ENCODE data around the gene RIPK1. TPM values are rescaled to one million over a fixed set of nuclear protein-coding genes. Genes with fewer than 3 reads are reported as not detected.

Gene RIPK1
- total and polyA plus RNA-seq, 2 of the 8 experiments (the other 6 are each of a cell fraction or from before 2014, with no cell fraction given): 5.9 to 22.9 TPM

- TF ChIP-seq CHD7 (IDR thresholded peaks at IDR 0.05; ENCODE audit: insufficient replicate concordance, low read length): no peak
- TF ChIP-seq TAF7 (optimal IDR thresholded peaks at IDR 0.05; ENCODE audit: borderline replicate concordance, low read depth, low read length): no peak
- TF ChIP-seq SRF (IDR thresholded peaks at IDR 0.05; ENCODE audit: low read depth, low read length): no peak
- no peak for TF ChIP-seq NANOG (IDR thresholded peaks at IDR 0.05; ENCODE audit: insufficient read depth, low read depth, low read length, poor library complexity, severe bottlenecking)
- TF ChIP-seq POLR2AphosphoS5 (IDR thresholded peaks at IDR 0.05; ENCODE audit: low read depth, low read length): no peak; the same call in 1 of the 2 replicates
- TF ChIP-seq RXRA (IDR thresholded peaks at IDR 0.05; ENCODE audit: insufficient read depth, low read depth, low read length): no peak
- TF ChIP-seq GABPA (IDR thresholded peaks at IDR 0.05; ENCODE audit: borderline replicate concordance, insufficient read depth, low read length): no peak
Measured at GRCh38 chr6:3162565-3163247, 94.4 kb downstream of the RIPK1 start (continued).
